SU-DHL-6 (cell line): Measurements from ENCODE around the gene DUSP3.

Experiments used
- H2AFZ ChIP-seq: fragments of 200-600 bp; sonication (generic); 2 replicates; pipeline ENCODE4 v1.6.1; 2014; ENCODE audit warnings: low read depth, mild to moderate bottlenecking, moderate library complexity, mixed read lengths, antibody characterized with exemption, low read length; ENCODE audit not compliant: severe bottlenecking
- H3F3A ChIP-seq: fragments of 200-600 bp; shearing (Covaris generic); 2 replicates; pipeline ENCODE4 v1.6.0; 2016; ENCODE audit warnings: antibody characterized with exemption, mild to moderate bottlenecking; ENCODE audit not compliant: insufficient read depth
- H3K27ac ChIP-seq: fragments of 200-600 bp; sonication (generic); 2 replicates; pipeline ENCODE4 v1.5.1; 2016; ENCODE audit warnings: low read depth, mild to moderate bottlenecking, low read length, moderate library complexity, mixed read lengths
- H3K27me3 ChIP-seq: fragments of 200-600 bp; sonication (generic), shearing (Covaris generic); 2 replicates; pipeline ENCODE4 v1.6.0; 2014; ENCODE audit warnings: mild to moderate bottlenecking, low read length
- H3K36me3 ChIP-seq: fragments of 200-600 bp; sonication (generic); 2 replicates; pipeline ENCODE4 v1.6.1; 2014; ENCODE audit warnings: mild to moderate bottlenecking, low read length, mixed read lengths
- H3K4me2 ChIP-seq: fragments of 300-600, 200-600 bp; shearing (Covaris generic), sonication (generic); 2 replicates; pipeline ENCODE4 v1.6.0; 2014; ENCODE audit warnings: low read length, low read depth, mild to moderate bottlenecking; ENCODE audit not compliant: poor library complexity, severe bottlenecking
- H3K4me3 ChIP-seq: fragments of 200-600 bp; sonication (generic); 2 replicates; pipeline ENCODE4 v1.5.1; 2014; ENCODE audit warnings: antibody characterized with exemption, low read length, mild to moderate bottlenecking, mixed read lengths; ENCODE audit not compliant: insufficient read depth, poor library complexity, severe bottlenecking
- H3K79me2 ChIP-seq: fragments of 200-600 bp; sonication (generic); 2 replicates; pipeline ENCODE4 v1.6.1; 2014; ENCODE audit warnings: mild to moderate bottlenecking, low read length, moderate library complexity; ENCODE audit not compliant: insufficient read depth
- H3K9ac ChIP-seq: fragments of 200-600 bp; sonication (generic); 2 replicates; pipeline ENCODE4 v1.7.0; 2014; ENCODE audit warnings: mild to moderate bottlenecking, low read length
- H3K9me2 ChIP-seq: fragments of 200-600 bp; sonication (generic); replicated peaks from 2 replicates; pipeline ENCODE4 v1.6.1; 2014; ENCODE audit warnings: low read length; ENCODE audit not compliant: insufficient read depth
- H3K9me3 ChIP-seq: fragments of 200-600 bp; sonication (generic); 2 replicates; pipeline ENCODE4 v1.6.1; 2014; ENCODE audit warnings: low read length, mixed read lengths; ENCODE audit not compliant: insufficient read depth
- H4K20me1 ChIP-seq: fragments of 200-600 bp; sonication (generic); 2 replicates; pipeline ENCODE4 v1.6.1; 2014; ENCODE audit warnings: low read depth, mild to moderate bottlenecking, antibody characterized with exemption, low read length, moderate library complexity, mixed read lengths
- CTCF ChIP-seq: fragments of 200-600 bp; sonication (generic); IDR thresholded peaks from one replicate; pipeline ENCODE4 v1.5.1; 2017; ENCODE audit warnings: antibody characterized with exemption, mild to moderate bottlenecking, low read length, moderate library complexity; ENCODE audit not compliant: insufficient read depth, poor library complexity, severe bottlenecking
- EZH2phosphoT487 ChIP-seq: fragments of 200-600 bp; sonication (generic), shearing (Covaris generic); conservative IDR thresholded peaks from 2 replicates; pipeline ENCODE4 v1.6.1; 2018; ENCODE audit warnings: mild to moderate bottlenecking, antibody characterized with exemption, low read length, moderate library complexity, mixed read lengths

Gene DUSP3

GRCh38 chr17:43774304-43775250 is 4.2 kb downstream of the DUSP3 start:
- H3K27ac ChIP-seq = no peak overlapping the region
- no peaks in the 10 kb centered on the region for H3K9me3 ChIP-seq
- H3K9me2 ChIP-seq = no peaks in the 10 kb centered on the region
- H3K4me2 ChIP-seq = no peak overlapping the region
- H3K36me3 ChIP-seq = no peaks in the 10 kb centered on the region
- H3K4me3 ChIP-seq = no peak overlapping the region
- H2AFZ ChIP-seq = no peak overlapping the region
- no peaks in the 10 kb centered on the region for H3F3A ChIP-seq
- TF ChIP-seq CTCF (no peak), EZH2phosphoT487 (no peak)
- no peak overlapping the region for H3K9ac ChIP-seq
- H3K79me2 ChIP-seq = no peaks in the 10 kb centered on the region
- H4K20me1 ChIP-seq = no peaks in the 10 kb centered on the region
- H3K27me3 ChIP-seq = no peaks in the 10 kb centered on the region

GRCh38 chr17:43772877-43773648 is 5.7 kb downstream of the DUSP3 start:
- no peak overlapping the region for H3K27ac ChIP-seq
- H3F3A ChIP-seq = no peaks in the 10 kb centered on the region
- no peaks in the 10 kb centered on the region for H3K9me3 ChIP-seq
- no peaks in the 10 kb centered on the region for H3K36me3 ChIP-seq
- H2AFZ ChIP-seq = no peak overlapping the region
- H3K4me3 ChIP-seq = no peak overlapping the region
- no peaks in the 10 kb centered on the region for H4K20me1 ChIP-seq
- H3K4me2 ChIP-seq = no peak overlapping the region
- no peaks in the 10 kb centered on the region for H3K79me2 ChIP-seq
- TF ChIP-seq CTCF (no peak), EZH2phosphoT487 (no peak)
- no peaks in the 10 kb centered on the region for H3K9me2 ChIP-seq
- H3K27me3 ChIP-seq = no peaks in the 10 kb centered on the region
- H3K9ac ChIP-seq = no peak overlapping the region

GRCh38 chr17:43771463-43771862 is 7.3 kb downstream of the DUSP3 start:
- no peaks in the 10 kb centered on the region for H3K27me3 ChIP-seq
- no peaks in the 10 kb centered on the region for H3K9me3 ChIP-seq
- no peak overlapping the region for H3K27ac ChIP-seq
- no peaks in the 10 kb centered on the region for H4K20me1 ChIP-seq
- no peaks in the 10 kb centered on the region for H3F3A ChIP-seq
- H3K36me3 ChIP-seq = no peaks in the 10 kb centered on the region
- H3K9me2 ChIP-seq = no peaks in the 10 kb centered on the region
- no peak overlapping the region for H3K9ac ChIP-seq
- TF ChIP-seq CTCF = no peak
- no peak for TF ChIP-seq EZH2phosphoT487
- H2AFZ ChIP-seq = no peak overlapping the region
- H3K4me3 ChIP-seq = no peak overlapping the region
- H3K4me2 ChIP-seq = no peak overlapping the region
- no peaks in the 10 kb centered on the region for H3K79me2 ChIP-seq
